ENCODE results near the gene ARVCF.

DNA sequence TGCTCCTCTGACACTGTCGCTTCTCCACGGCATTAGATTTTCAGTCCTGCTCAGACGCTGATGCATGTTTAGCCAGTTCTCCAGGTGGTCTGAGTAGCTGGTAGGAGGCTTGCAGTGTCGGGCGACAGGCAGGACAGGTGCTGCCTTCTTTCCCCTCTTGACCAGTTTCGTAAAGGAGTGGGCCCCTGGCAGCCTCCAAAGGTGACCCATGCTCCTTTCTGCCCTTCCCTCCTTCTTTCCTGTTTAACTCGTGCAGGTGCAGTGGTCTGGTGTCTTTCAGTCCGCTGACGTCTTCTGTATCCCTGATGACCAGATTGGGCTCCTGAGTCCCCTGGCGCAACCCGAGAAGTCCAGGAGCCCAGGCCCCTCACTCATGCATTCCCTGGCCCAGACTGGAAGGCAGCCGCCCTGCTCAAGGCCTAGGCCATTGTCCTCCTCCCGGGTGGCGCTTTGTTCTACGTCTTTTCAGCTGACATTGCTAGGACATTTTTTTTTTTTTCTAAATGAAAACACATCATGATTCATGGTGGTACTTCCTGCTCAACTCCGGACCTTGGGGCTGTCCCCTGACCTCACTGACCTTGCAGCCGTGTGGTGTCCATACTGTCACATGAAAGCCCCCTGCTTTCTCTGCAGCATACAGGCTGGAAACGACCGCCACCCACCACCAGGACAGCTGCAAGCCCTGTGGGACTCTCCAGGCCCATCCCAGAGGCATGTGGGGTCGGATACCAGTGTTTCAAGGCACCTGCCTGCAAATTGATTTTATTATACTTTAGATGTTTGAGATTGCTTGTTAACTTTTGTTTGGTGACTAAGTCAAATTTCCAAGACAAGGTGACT, 49.5 kb downstream of the ARVCF start:
- TF ChIP-seq, protein P1, sequence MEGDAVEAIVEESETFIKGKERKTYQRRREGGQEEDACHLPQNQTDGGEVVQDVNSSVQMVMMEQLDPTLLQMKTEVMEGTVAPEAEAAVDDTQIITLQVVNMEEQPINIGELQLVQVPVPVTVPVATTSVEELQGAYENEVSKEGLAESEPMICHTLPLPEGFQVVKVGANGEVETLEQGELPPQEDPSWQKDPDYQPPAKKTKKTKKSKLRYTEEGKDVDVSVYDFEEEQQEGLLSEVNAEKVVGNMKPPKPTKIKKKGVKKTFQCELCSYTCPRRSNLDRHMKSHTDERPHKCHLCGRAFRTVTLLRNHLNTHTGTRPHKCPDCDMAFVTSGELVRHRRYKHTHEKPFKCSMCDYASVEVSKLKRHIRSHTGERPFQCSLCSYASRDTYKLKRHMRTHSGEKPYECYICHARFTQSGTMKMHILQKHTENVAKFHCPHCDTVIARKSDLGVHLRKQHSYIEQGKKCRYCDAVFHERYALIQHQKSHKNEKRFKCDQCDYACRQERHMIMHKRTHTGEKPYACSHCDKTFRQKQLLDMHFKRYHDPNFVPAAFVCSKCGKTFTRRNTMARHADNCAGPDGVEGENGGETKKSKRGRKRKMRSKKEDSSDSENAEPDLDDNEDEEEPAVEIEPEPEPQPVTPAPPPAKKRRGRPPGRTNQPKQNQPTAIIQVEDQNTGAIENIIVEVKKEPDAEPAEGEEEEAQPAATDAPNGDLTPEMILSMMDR (IDR thresholded peaks at IDR 0.05) = no peak
- TF ChIP-seq POLR2A (IDR thresholded peaks at IDR 0.05) = no peak
